GM13976 (cell line): Measurements from ENCODE around the gene VTI1A.

Experiments used
- DNase-seq: peaks from one replicate; pipeline ENCODE4 v3.0.0; 2012; ENCODE audit warnings: low spot score
- CTCF ChIP-seq: IDR thresholded peaks from 2 replicates; pipeline ENCODE4 v1.5.1; 2012; ENCODE audit warnings: borderline replicate concordance, mild to moderate bottlenecking; ENCODE audit not compliant: insufficient read depth; ENCODE audit errors: extremely low read depth, missing control alignments, control extremely low read depth
- in situ Hi-C: fragments of 300-500 bp; cut with MboI; formaldehyde crosslinking; loops from one replicate; pipeline ENCODE4 v1.12.0; 2022; ENCODE audit warnings: low sequenced_read_pairs, mixed read lengths, inconsistent platforms; ENCODE audit not compliant: unreplicated experiment

Gene VTI1A

GRCh38 chr10:112785089-112785488 lies 338.1 kb downstream of the VTI1A start:
- TF ChIP-seq CTCF: no peak
- in situ Hi-C loops: no loop called here

GRCh38 chr10:112789248-112789647 lies 342.2 kb downstream of the VTI1A start:
- no peak for TF ChIP-seq CTCF

More at GRCh38 chr10:112785089-112785488, 338.1 kb downstream of the VTI1A start:
- no peak for DNase-seq

GRCh38 chr10:112790030-112790429 lies 343.0 kb downstream of the VTI1A start:
- TF ChIP-seq CTCF: no peak
- no peak for DNase-seq
- in situ Hi-C loops: no loop called here

More at GRCh38 chr10:112789248-112789647, 342.2 kb downstream of the VTI1A start:
- in situ Hi-C loops: no loop called here
- no peak for DNase-seq

- DNase-seq: no peak
- in situ Hi-C loops: no loop called here
- TF ChIP-seq CTCF: no peak
These were observed 343.9 kb downstream of the VTI1A start for GRCh38 chr10:112790921-112791320.

- DNase-seq: no peak
- in situ Hi-C loops: no loop called here
- no peak for TF ChIP-seq CTCF
These were observed 344.4 kb downstream of the VTI1A start for GRCh38 chr10:112791447-112791846.

- in situ Hi-C loops: no loop called here
- no peak for TF ChIP-seq CTCF
- no peak for DNase-seq
These were observed 345.6 kb downstream of the VTI1A start for GRCh38 chr10:112792487-112793201.

- in situ Hi-C loops: no loop called here
- no peak for DNase-seq
- TF ChIP-seq CTCF: no peak
These were observed 346.3 kb downstream of the VTI1A start for GRCh38 chr10:112793202-112793921.
